Cardiac atrium fibroblast (primary cell): ENCODE measurements around the gene EPGN. TPM values are rescaled to one million over a fixed set of nuclear protein-coding genes. Genes with fewer than 3 reads are reported as not detected.

Source experiments
- total RNA-seq: library from RNA; depleted of rRNA; stranded (reverse); fragments of >200 nt; gene quantifications from 2 replicates; pipeline ENCODE4 v1.2.3, GENCODE V29; 2015

The EPGN gene, protein sequence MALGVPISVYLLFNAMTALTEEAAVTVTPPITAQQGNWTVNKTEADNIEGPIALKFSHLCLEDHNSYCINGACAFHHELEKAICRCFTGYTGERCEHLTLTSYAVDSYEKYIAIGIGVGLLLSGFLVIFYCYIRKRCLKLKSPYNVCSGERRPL
- total RNA-seq, result 0.97 TPM in 1 of 2 replicates, not detected in the other

DNA sequence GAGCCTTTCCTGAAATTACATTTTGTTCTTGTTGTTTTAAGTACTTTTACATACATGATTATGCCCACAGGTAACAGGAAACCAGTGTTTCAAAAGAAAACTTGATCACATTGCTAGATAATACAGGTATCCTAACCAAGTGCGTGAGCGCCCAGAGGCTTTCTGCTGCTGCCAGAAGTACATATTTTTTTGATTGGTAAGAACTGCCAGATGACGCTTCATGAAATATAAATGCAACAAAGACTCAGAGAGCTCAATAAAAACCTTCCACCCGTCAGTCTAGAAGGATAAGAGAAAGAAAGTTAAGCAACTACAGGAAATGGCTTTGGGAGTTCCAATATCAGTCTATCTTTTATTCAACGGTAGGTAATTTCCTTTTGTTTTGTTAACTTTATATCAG lies at the start of gene EPGN:
EPGN (plus strand) TSS at position 256 of the 400 bp plus-strand sequence; CDS start at position 320, 64 bp downstream.

DNA sequence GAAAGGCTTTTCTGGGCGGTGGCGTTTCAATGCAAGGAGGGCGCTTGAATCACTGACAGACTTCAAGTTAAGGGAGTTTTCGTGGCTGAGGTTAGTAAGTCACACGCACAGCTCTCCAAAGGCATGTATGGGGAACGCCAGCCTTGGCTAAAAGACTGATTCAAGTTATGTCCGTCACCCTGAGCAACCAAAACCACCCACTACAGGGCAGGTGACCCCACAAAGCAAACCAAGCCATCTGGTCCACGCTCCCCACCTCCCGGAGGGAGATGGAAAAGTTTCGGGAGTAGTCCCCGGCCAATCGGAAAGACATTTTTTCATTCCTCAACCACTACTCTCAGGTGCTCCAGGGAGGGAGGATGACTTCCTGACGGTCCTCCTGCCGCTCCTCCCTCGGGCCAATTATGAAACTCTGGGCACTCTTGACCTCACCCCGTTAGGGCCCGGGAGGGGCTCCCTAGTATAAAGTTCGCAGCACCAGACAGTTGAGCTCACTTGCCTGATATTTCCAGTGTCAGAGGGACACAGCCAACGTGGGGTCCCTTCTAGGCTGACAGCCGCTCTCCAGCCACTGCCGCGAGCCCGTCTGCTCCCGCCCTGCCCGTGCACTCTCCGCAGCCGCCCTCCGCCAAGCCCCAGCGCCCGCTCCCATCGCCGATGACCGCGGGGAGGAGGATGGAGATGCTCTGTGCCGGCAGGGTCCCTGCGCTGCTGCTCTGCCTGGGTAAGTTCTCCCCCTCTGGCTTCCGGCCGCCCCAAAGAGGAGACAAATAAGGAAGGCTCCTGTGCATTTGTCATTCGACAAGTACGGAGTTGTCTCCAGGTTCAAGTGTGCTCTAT lies 56.6 kb downstream of the EPGN start, which contains the start of gene EREG:
EREG (plus strand) TSS at position 494 of the 840 bp plus-strand sequence; CDS start at position 658, 164 bp downstream.

Other genes starting within 250 kb of the EPGN start
- 99.5 and 175 TPM in 2 replicates for gene CXCL2, start 209.3 kb upstream of the EPGN start, total RNA-seq
- 7.2 and 15.7 TPM in 2 replicates for gene MTHFD2L, start 150.4 kb upstream of the EPGN start, total RNA-seq
- 2.8 TPM in 1 of 2 replicates, not detected in the other for gene EREG, start 56.7 kb downstream of the EPGN start, total RNA-seq
- 1.6 and 13.9 TPM in 2 replicates for gene AREG, start 136.7 kb downstream of the EPGN start, total RNA-seq